Erythroblast (primary cell): ENCODE results near the gene CLEC10A.

Experiments used
- GATA1 ChIP-seq: IDR thresholded peaks from 2 replicates; pipeline ENCODE4 v1.6.1; 2011; ENCODE audit warnings: low read depth, mild to moderate bottlenecking, control low read depth, low read length, moderate library complexity
- POLR2A ChIP-seq: IDR thresholded peaks from 2 replicates; pipeline ENCODE4 v1.6.1; 2011; ENCODE audit warnings: mild to moderate bottlenecking, low read length

DNA sequence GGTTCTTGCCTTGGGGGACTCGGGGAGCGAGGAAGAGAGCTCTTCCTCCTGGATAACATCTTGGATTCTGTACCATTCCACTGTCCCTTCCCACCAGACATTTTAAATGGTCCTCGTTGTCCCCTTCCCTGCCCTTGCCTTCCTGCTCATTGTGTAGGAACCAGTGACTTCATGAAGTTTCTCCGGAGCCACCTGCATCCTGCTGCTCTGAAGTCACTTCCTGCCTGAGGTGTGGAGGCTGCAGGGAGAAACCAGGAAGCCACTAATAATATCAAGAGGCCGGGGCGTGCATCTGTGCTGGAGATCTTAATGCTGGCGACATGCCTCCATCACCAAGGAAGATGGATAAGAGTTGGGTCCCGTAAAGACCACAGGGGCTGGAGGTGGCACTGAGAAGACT is 50.4 kb downstream of the CLEC10A start:
- TF ChIP-seq POLR2A (no peak), GATA1 (no peak)
